Measurements from ENCODE around the gene JAK3.

JAK3 gene

DNA sequence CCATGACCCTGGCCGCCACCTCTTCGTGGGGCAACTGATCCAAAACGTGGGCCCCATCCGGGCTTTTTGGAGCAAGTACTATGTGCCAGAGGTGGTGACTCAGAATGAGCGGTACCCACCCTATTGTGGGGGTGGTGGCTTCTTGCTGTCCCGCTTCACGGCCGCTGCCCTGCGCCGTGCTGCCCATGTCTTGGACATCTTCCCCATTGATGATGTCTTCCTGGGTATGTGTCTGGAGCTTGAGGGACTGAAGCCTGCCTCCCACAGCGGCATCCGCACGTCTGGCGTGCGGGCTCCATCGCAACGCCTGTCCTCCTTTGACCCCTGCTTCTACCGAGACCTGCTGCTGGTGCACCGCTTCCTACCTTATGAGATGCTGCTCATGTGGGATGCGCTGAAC, 36.1 kb downstream of the JAK3 start:
- Histone ChIP-seq H3K4me3 (IDR thresholded peaks at IDR 0.05; ENCODE audit: insufficient read depth, low read depth, low read length) (no peak overlapping the region), H3K79me2 (ENCODE audit: insufficient read depth, low read depth) (no peaks in the 10 kb centered on the region), H3K36me3 (ENCODE audit: insufficient read depth) (no peaks in the 10 kb centered on the region), H3K9ac (no peak overlapping the region), H3K27ac (no peak overlapping the region), H3K4me2 (no peak overlapping the region), H3K27me3 (ENCODE audit: insufficient read depth, low read depth) (peaks cover 38% of the 10 kb centered on the region), H4K20me1 (ENCODE audit: insufficient read depth) (no peaks in the 10 kb centered on the region), H3K4me1 (ENCODE audit: low read depth, poor library complexity, severe bottlenecking) (no peaks in the 10 kb centered on the region), H2AFZ (ENCODE audit: low read depth) (no peak overlapping the region)
- TF ChIP-seq, protein P1, sequence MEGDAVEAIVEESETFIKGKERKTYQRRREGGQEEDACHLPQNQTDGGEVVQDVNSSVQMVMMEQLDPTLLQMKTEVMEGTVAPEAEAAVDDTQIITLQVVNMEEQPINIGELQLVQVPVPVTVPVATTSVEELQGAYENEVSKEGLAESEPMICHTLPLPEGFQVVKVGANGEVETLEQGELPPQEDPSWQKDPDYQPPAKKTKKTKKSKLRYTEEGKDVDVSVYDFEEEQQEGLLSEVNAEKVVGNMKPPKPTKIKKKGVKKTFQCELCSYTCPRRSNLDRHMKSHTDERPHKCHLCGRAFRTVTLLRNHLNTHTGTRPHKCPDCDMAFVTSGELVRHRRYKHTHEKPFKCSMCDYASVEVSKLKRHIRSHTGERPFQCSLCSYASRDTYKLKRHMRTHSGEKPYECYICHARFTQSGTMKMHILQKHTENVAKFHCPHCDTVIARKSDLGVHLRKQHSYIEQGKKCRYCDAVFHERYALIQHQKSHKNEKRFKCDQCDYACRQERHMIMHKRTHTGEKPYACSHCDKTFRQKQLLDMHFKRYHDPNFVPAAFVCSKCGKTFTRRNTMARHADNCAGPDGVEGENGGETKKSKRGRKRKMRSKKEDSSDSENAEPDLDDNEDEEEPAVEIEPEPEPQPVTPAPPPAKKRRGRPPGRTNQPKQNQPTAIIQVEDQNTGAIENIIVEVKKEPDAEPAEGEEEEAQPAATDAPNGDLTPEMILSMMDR (conservative IDR thresholded peaks at IDR 0.05; ENCODE audit: low read depth, low read length): no peak

DNA sequence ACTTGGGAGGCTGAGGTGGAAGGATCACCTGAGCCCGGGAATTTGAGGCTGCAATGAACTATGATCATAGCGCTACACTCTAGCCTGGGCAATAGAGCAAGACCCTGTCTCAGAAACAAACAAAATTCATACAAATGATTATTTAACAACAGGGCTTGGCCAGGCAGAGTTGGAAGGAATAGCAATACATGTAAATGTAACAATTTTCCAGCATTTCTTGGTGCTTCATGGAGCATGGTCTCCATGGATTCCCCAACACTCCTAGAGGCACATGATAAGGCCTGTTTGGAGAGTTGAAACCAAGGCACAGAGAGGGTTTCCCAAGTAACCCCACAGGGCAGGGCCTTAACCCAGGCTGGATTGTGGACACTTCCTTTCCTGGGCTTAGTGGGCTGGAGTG, 36.7 kb downstream of the JAK3 start:
- no peak overlapping the region for H3K4me3 ChIP-seq (IDR thresholded peaks at IDR 0.05; ENCODE audit: insufficient read depth, low read depth, low read length)
- H4K20me1 ChIP-seq (ENCODE audit: insufficient read depth): no peaks in the 10 kb centered on the region
- no peak overlapping the region for H3K4me2 ChIP-seq
- H3K36me3 ChIP-seq (ENCODE audit: insufficient read depth): no peaks in the 10 kb centered on the region
- no peaks in the 10 kb centered on the region for H3K4me1 ChIP-seq (ENCODE audit: low read depth, poor library complexity, severe bottlenecking)
- H3K79me2 ChIP-seq (ENCODE audit: insufficient read depth, low read depth): no peaks in the 10 kb centered on the region
- peaks cover 38% of the 10 kb centered on the region for H3K27me3 ChIP-seq (ENCODE audit: insufficient read depth, low read depth)
- no peak overlapping the region for H3K27ac ChIP-seq
- TF ChIP-seq, protein P1 (conservative IDR thresholded peaks at IDR 0.05; ENCODE audit: low read depth, low read length): no peak
- no peak overlapping the region for H2AFZ ChIP-seq (ENCODE audit: low read depth)
- H3K9ac ChIP-seq: no peak overlapping the region

DNA sequence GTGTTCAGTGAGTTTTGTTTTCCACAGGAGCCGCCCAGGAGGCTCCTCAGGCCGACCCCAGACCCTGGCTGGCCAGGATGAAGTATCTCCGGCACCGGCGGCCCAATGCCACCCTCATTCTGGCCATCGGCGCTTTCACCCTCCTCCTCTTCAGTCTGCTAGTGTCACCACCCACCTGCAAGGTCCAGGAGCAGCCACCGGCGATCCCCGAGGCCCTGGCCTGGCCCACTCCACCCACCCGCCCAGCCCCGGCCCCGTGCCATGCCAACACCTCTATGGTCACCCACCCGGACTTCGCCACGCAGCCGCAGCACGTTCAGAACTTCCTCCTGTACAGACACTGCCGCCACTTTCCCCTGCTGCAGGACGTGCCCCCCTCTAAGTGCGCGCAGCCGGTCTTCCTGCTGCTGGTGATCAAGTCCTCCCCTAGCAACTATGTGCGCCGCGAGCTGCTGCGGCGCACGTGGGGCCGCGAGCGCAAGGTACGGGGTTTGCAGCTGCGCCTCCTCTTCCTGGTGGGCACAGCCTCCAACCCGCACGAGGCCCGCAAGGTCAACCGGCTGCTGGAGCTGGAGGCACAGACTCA, 40.0 kb downstream of the JAK3 start:
- Histone ChIP-seq H3K79me2 (ENCODE audit: insufficient read depth, low read depth) (no peaks in the 10 kb centered on the region), H2AFZ (ENCODE audit: low read depth) (no peak overlapping the region), H3K4me1 (ENCODE audit: low read depth, poor library complexity, severe bottlenecking) (no peaks in the 10 kb centered on the region), H3K27ac (no peak overlapping the region), H3K27me3 (ENCODE audit: insufficient read depth, low read depth) (peaks cover 42% of the 10 kb centered on the region), H4K20me1 (ENCODE audit: insufficient read depth) (no peaks in the 10 kb centered on the region), H3K36me3 (ENCODE audit: insufficient read depth) (no peaks in the 10 kb centered on the region), H3K9ac (no peak overlapping the region), H3K4me3 (IDR thresholded peaks at IDR 0.05; ENCODE audit: insufficient read depth, low read depth, low read length) (no peak overlapping the region), H3K4me2 (no peak overlapping the region)
- TF ChIP-seq, protein P1 (conservative IDR thresholded peaks at IDR 0.05; ENCODE audit: low read depth, low read length): no peak

GRCh38 chr19:17806945-17807344, 40.8 kb downstream of the JAK3 start:
- Histone ChIP-seq H3K27me3 (ENCODE audit: insufficient read depth, low read depth) (peaks cover 42% of the 10 kb centered on the region), H3K4me3 (IDR thresholded peaks at IDR 0.05; ENCODE audit: insufficient read depth, low read depth, low read length) (no peak overlapping the region), H3K9ac (no peak overlapping the region), H4K20me1 (ENCODE audit: insufficient read depth) (no peaks in the 10 kb centered on the region), H3K4me1 (ENCODE audit: low read depth, poor library complexity, severe bottlenecking) (no peaks in the 10 kb centered on the region), H3K4me2 (no peak overlapping the region), H2AFZ (ENCODE audit: low read depth) (no peak overlapping the region), H3K79me2 (ENCODE audit: insufficient read depth, low read depth) (no peaks in the 10 kb centered on the region), H3K27ac (no peak overlapping the region), H3K36me3 (ENCODE audit: insufficient read depth) (no peaks in the 10 kb centered on the region)
- TF ChIP-seq, protein P1 (conservative IDR thresholded peaks at IDR 0.05; ENCODE audit: low read depth, low read length): no peak
